Left kidney (tissue), 2 donors: Measurements from ENCODE around the gene SETD7. TPM values are rescaled to one million over a fixed set of nuclear protein-coding genes. Genes with fewer than 3 reads are reported as not detected.

Experiments
- DNase-seq: peaks from one replicate; pipeline ENCODE4 v3.0.0-alpha.2; 2013
- polyA plus RNA-seq: library from polyadenylated mRNA; unstranded; fragments of 120-200 nt; gene quantifications from one replicate; pipeline ENCODE4 v1.2.1, GENCODE V29; 2013; ENCODE audit not compliant: insufficient read length

The SETD7 gene
- polyA plus RNA-seq, 1 donor: 14.4 TPM

- no peak for DNase-seq
Measured at GRCh38 chr4:139552517-139553307, 3.3 kb downstream of the SETD7 start.

- DNase-seq: no peak
Measured at GRCh38 chr4:139550724-139551429, 5.1 kb downstream of the SETD7 start.

- no peak for DNase-seq
Measured at GRCh38 chr4:139547979-139548378, 8.0 kb downstream of the SETD7 start.

- DNase-seq: no peak
Measured at GRCh38 chr4:139540632-139541031, 15.4 kb downstream of the SETD7 start.

- no peak for DNase-seq
Measured at GRCh38 chr4:139540161-139540560, 15.9 kb downstream of the SETD7 start.

- DNase-seq: no peak
Measured at GRCh38 chr4:139537292-139537691, 18.7 kb downstream of the SETD7 start.

GRCh38 chr4:139535871-139536234, 20.2 kb downstream of the SETD7 start:
- no peak for DNase-seq

GRCh38 chr4:139535228-139535870, 20.7 kb downstream of the SETD7 start:
- no peak for DNase-seq

GRCh38 chr4:139534287-139534950, 21.6 kb downstream of the SETD7 start:
- DNase-seq: no peak

GRCh38 chr4:139533511-139533910, 22.5 kb downstream of the SETD7 start:
- DNase-seq: no peak

GRCh38 chr4:139532947-139533346, 23.1 kb downstream of the SETD7 start:
- DNase-seq: peak; percentile 79

GRCh38 chr4:139530833-139531427, 25.1 kb downstream of the SETD7 start:
- DNase-seq: peak; percentile 52

GRCh38 chr4:139528377-139529005, 27.5 kb downstream of the SETD7 start:
- DNase-seq: peak; percentile 40

GRCh38 chr4:139526928-139527327, 29.1 kb downstream of the SETD7 start:
- DNase-seq: no peak

GRCh38 chr4:139525414-139525813, 30.6 kb downstream of the SETD7 start:
- no peak for DNase-seq

GRCh38 chr4:139524062-139524631, 31.9 kb downstream of the SETD7 start:
- no peak for DNase-seq

- no peak for DNase-seq
Measured at GRCh38 chr4:139523076-139523475, 32.9 kb downstream of the SETD7 start.

GRCh38 chr4:139522457-139522856, 33.6 kb downstream of the SETD7 start:
- no peak for DNase-seq

- DNase-seq: no peak
Measured at GRCh38 chr4:139521754-139522401, 34.1 kb downstream of the SETD7 start.

GRCh38 chr4:139515531-139515958, 40.5 kb downstream of the SETD7 start:
- DNase-seq: no peak
